Retina (tissue), 1 donor: ENCODE results near the gene GRAP2.
"Not testable (repeated sequence)": the region's sequence is repeated elsewhere in the genome, so short reads cannot be mapped to it uniquely, and the experiment has no call there.

Experiments used
- DNase-seq: peaks from one replicate; pipeline ENCODE4 v3.0.0-alpha.2; 2016

Gene GRAP2

GRCh38 chr22:39970742-39971141, 69.9 kb downstream of the GRAP2 start:
- DNase-seq = no peak

- DNase-seq = peak; percentile 23
Measured at GRCh38 chr22:39972641-39973040, 71.8 kb downstream of the GRAP2 start.

GRCh38 chr22:39973656-39974055, 72.8 kb downstream of the GRAP2 start:
- no peak for DNase-seq

- no peak for DNase-seq
Measured at GRCh38 chr22:39974065-39974464, 73.2 kb downstream of the GRAP2 start.

DNA sequence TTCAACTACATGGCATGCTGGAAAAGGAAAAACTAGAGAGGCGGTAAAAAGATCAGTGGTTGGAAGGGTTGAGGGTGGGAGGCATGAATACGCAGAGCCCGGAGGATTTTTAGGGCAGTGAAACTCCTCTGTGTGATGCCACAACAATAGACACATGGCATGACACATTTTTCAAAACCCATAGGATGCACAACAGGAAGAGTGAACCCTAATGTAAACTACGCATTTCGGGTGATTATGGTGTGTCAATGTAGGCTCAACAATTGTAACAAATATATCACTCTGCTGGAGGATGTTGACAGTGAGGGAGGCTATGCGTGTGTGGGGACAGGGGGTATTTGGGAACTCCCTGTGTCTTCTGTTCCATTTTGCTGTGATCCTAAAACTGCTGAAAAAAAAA, 78.2 kb downstream of the GRAP2 start:
- no peak for DNase-seq

DNA sequence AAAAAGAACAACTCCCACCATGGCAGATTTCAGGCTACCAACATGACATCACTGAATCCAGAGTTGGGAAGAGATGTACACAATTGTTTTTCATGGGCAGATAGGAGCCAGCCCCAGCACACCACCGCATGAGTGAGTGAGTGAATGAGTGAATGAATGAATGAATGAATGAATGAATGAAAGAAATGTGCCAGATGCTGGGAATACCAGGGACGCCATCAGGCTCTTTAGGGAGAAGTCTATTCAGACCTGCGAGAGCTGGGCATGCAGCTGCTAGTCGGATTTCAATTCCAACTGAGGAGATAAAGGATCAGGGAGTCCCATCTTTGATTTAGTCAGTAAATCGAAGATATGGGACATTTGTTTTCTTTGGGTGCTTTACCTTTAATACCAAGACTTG, 78.6 kb downstream of the GRAP2 start:
- DNase-seq = no peak

GRCh38 chr22:39980596-39980995, 79.7 kb downstream of the GRAP2 start:
- no peak for DNase-seq

GRCh38 chr22:39983346-39983745, 82.5 kb downstream of the GRAP2 start:
- DNase-seq = no peak

- no peak for DNase-seq
Measured at GRCh38 chr22:39984006-39984405, 83.1 kb downstream of the GRAP2 start.

GRCh38 chr22:39984746-39985145, 83.9 kb downstream of the GRAP2 start:
- no peak for DNase-seq

DNA sequence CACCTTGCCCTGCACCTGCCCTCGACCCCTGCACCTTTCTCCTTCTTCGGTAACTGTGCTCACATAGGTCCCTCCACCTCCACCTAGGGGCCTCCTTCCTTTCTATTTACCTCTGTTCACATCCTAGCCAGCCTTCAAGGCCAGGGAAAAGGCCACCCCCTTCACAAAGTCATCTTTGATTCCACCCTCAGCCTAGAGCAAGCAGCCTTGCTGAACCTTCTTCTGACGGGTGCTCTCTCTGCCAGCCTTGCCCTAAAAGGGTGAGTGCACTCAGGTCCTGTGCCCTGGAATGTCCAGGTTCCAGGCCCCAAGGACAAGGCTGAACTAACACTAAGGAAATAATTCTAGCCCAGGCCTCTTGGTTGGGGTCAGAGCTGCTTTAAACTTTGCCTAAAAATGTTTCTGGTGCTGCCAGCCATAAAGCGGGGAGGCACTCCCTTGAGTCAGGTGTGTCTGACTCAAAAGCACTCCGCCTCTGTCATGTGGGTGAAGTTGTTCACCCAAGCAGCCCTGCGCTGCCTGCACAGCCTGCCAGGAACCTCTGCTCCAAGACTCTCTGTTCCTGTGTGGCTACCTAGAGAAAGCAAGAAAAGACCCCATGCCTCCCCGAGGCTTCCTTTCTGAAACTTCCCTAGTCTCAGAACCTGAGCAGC, 84.6 kb downstream of the GRAP2 start:
- no peak for DNase-seq

GRCh38 chr22:39988386-39989114, 87.7 kb downstream of the GRAP2 start:
- DNase-seq = no peak

DNA sequence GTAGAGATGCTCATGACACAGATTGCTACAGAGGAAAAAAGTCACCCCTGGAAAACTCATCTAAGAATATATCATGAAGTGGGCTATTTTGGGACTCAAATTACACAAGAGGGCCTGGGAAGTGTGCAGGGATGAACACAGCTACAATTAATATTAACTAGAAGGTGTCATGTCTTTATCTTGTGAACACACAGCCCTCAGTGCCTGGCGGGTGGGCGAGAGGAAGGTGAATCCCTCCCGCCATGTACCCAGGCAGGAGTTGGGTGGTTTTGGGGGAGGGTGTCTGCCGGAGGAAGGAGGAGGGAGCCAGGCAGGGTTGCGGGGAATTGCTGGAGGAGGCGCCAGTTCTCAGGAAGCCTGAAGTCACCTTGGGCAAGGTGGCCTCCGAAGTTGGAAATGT, 88.7 kb downstream of the GRAP2 start:
- no peak for DNase-seq

- DNase-seq = no peak
Measured at GRCh38 chr22:39990686-39991085, 89.8 kb downstream of the GRAP2 start.

GRCh38 chr22:39991159-39991860, 90.4 kb downstream of the GRAP2 start:
- DNase-seq = no peak

GRCh38 chr22:39992088-39992826, 91.4 kb downstream of the GRAP2 start:
- no peak for DNase-seq

- DNase-seq = not testable (repeated sequence)
Measured at GRCh38 chr22:39992894-39993293, 92.0 kb downstream of the GRAP2 start.

DNA sequence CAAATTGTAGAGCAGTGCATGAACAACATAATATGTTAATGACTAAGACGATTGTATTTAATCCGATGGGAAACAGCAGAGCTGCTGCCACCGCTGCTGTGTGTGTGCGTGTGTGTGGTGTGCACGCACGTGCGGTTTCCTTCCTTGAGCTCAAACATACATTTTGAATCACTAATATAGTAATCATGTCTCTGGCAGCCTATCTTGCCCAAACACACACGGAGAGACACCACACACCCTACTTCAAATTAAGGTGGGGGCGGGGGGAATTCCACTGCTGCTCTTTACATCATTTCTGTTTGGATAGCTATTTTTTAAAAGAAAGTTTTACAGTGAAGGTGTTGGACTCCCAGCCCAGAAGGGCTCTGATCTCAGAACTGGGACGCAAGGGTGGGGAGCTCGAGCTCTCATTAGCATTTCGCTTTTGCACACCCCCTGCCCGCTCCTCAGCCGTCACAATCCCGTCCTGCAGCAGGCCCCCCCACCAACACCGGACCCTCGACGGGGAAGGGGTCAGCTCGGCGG, 93.2 kb downstream of the GRAP2 start:
- no peak for DNase-seq

GRCh38 chr22:39994566-39995392, 93.9 kb downstream of the GRAP2 start, which contains the start of gene FAM83F:
Gene FAM83F, plus strand, starts transcription at chr22:39994954. Its CDS starts 89 bp downstream, at chr22:39995043.
- DNase-seq = no peak

DNA sequence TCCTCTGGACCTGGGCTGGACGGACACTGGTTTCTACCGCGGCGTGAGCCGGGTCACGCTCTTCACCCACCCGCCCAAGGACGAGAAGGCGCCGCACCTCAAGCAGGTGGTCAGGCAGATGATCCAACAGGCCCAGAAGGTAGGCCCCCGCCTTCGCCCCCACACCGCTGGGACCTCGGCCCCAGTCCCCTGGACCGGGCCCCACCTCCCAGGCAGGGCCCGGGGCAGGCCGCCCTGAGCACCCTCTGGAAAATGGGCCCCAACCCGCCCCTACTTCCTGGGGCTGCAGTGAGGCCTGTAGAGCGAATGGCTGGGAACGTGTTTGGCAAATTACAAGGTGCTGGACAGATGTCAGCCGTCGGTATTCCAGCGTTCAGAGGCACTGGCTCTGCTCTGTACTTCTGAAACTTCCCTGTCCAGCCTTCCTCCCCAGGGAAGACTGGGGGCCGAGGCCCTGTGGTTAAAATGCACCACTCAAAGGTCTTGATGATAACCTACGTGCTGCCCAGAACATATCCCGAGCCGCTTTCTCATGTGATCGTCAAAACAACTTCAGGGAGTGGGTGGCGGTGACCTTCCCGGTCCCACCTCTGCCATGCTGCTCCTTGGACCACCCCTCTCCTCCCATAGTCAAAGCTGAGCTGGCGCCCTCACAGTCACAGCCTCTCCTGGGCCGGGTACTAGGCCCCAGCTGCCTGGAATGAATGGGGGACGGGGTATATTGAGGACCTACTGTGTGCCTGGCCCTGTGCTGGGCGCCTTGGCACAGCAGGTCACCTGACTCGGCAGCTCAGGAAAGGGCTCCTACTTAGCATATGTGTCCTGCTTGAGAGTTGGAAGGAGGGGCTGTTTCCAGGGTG, 94.7 kb downstream of the GRAP2 start:
- no peak for DNase-seq

- no peak for DNase-seq
Measured at GRCh38 chr22:39996732-39997131, 95.8 kb downstream of the GRAP2 start.
